DOHH2 (cell line): ENCODE data around the gene EPS8L2.

Experiments
- H3F3A ChIP-seq: fragments of 200-600 bp; sonication (generic), shearing (Covaris generic); 2 replicates; pipeline ENCODE4 v1.6.0; 2016; ENCODE audit warnings: antibody characterized with exemption, mild to moderate bottlenecking; ENCODE audit not compliant: control insufficient read depth, insufficient read depth
- H3K27ac ChIP-seq: fragments of 200-600 bp; sonication (generic); 2 replicates; pipeline ENCODE4 v1.5.1; 2014; ENCODE audit warnings: low read depth, mild to moderate bottlenecking, low read length, moderate library complexity
- H3K27me3 ChIP-seq: fragments of 200-600 bp; sonication (generic); 2 replicates; pipeline ENCODE4 v1.6.1; 2014; ENCODE audit warnings: mild to moderate bottlenecking, low read length, mixed read lengths; ENCODE audit not compliant: control insufficient read depth
- H3K36me3 ChIP-seq: fragments of 200-600 bp; sonication (generic); 2 replicates; pipeline ENCODE4 v1.6.1; 2014; ENCODE audit warnings: mild to moderate bottlenecking, low read length, moderate library complexity, mixed read lengths; ENCODE audit not compliant: control insufficient read depth
- H3K4me1 ChIP-seq: fragments of 200-600 bp; sonication (generic); 2 replicates; pipeline ENCODE4 v1.6.1; 2014; ENCODE audit warnings: mild to moderate bottlenecking, low read length, mixed read lengths; ENCODE audit not compliant: control insufficient read depth
- H3K4me2 ChIP-seq: fragments of 200-600 bp; sonication (generic); 2 replicates; pipeline ENCODE4 v1.6.0; 2014; ENCODE audit warnings: mild to moderate bottlenecking, low read length, moderate library complexity
- H3K4me3 ChIP-seq: fragments of 200-600 bp; sonication (generic); 2 replicates; pipeline ENCODE4 v1.5.1; 2014; ENCODE audit warnings: mild to moderate bottlenecking, low read length, mixed read lengths
- H3K79me2 ChIP-seq: fragments of 200-600 bp; sonication (generic); 2 replicates; pipeline ENCODE4 v1.6.1; 2014; ENCODE audit warnings: mild to moderate bottlenecking, low read length, mixed read lengths; ENCODE audit not compliant: control insufficient read depth
- H3K9me2 ChIP-seq: fragments of 200-600 bp; sonication (generic); replicated peaks from 2 replicates; pipeline ENCODE4 v1.6.1; 2014; ENCODE audit warnings: mild to moderate bottlenecking, low read length, mixed read lengths; ENCODE audit not compliant: control insufficient read depth
- H3K9me3 ChIP-seq: fragments of 200-600 bp; sonication (generic); 2 replicates; pipeline ENCODE4 v1.6.1; 2014; ENCODE audit warnings: antibody characterized with exemption, low read length, mixed read lengths; ENCODE audit not compliant: control insufficient read depth, insufficient read depth
- H4K20me1 ChIP-seq: fragments of 200-600 bp; sonication (generic); 2 replicates; pipeline ENCODE4 v1.6.0; 2014; ENCODE audit warnings: low read depth, mild to moderate bottlenecking, antibody characterized with exemption, low read length, moderate library complexity; ENCODE audit not compliant: control insufficient read depth, insufficient read depth
- CTCF ChIP-seq: fragments of 200-600 bp; sonication (generic); IDR thresholded peaks from one replicate; pipeline ENCODE4 v1.5.1; 2014; ENCODE audit warnings: antibody characterized with exemption, mild to moderate bottlenecking, low read depth, low read length; ENCODE audit not compliant: poor library complexity, severe bottlenecking
- EZH2phosphoT487 ChIP-seq: fragments of 200-600 bp; sonication (generic); IDR thresholded peaks from 2 replicates; pipeline ENCODE4 v1.6.1; 2017; ENCODE audit warnings: borderline replicate concordance, mild to moderate bottlenecking, antibody characterized with exemption, low read length, moderate library complexity, mixed read lengths

The EPS8L2 gene

GRCh38 chr11:767238-767637 lies 61.2 kb downstream of the EPS8L2 start:
- no peaks in the 10 kb centered on the region for H3K4me1 ChIP-seq
- peaks cover 74% of the 10 kb centered on the region for H3K36me3 ChIP-seq
- no peaks in the 10 kb centered on the region; the same call in 1 of the 2 replicates for H3K79me2 ChIP-seq
- H4K20me1 ChIP-seq: peaks cover 7% of the 10 kb centered on the region; the same call in 1 of the 2 replicates
- TF ChIP-seq EZH2phosphoT487 (no peak), CTCF (no peak)
- no peaks in the 10 kb centered on the region for H3K9me2 ChIP-seq
- no peak overlapping the region for H3K27ac ChIP-seq
- H3K4me3 ChIP-seq: no peak overlapping the region
- peaks cover 9% of the 10 kb centered on the region for H3F3A ChIP-seq
- H3K4me2 ChIP-seq: no peak overlapping the region
- H3K27me3 ChIP-seq: no peaks in the 10 kb centered on the region
- H3K9me3 ChIP-seq: no peaks in the 10 kb centered on the region

- Histone ChIP-seq H3K36me3 (peaks cover 76% of the 10 kb centered on the region), H3K27me3 (no peaks in the 10 kb centered on the region), H3K79me2 (peaks cover 28% of the 10 kb centered on the region), H3K9me2 (no peaks in the 10 kb centered on the region), H4K20me1 (peaks cover 3% of the 10 kb centered on the region; the same call in 1 of the 2 replicates), H3K27ac (no peak overlapping the region), H3K9me3 (no peaks in the 10 kb centered on the region), H3K4me2 (no peak overlapping the region), H3K4me3 (no peak overlapping the region), H3F3A (peaks cover 9% of the 10 kb centered on the region), H3K4me1 (no peaks in the 10 kb centered on the region; the same call in 1 of the 2 replicates)
- no peak for TF ChIP-seq EZH2phosphoT487
- TF ChIP-seq CTCF: no peak
Measured at GRCh38 chr11:769887-770641, 64.0 kb downstream of the EPS8L2 start.

- peaks cover 72% of the 10 kb centered on the region for H3K36me3 ChIP-seq
- H4K20me1 ChIP-seq: peaks cover 3% of the 10 kb centered on the region; the same call in 1 of the 2 replicates
Measured at GRCh38 chr11:770642-771616, 64.9 kb downstream of the EPS8L2 start.

More at GRCh38 chr11:770642-771616, 64.9 kb downstream of the EPS8L2 start:
- no peak for TF ChIP-seq CTCF
- TF ChIP-seq EZH2phosphoT487: no peak
- Histone ChIP-seq H3K9me2 (no peaks in the 10 kb centered on the region), H3K9me3 (no peaks in the 10 kb centered on the region), H3K27ac (no peak overlapping the region), H3K27me3 (no peaks in the 10 kb centered on the region), H3K4me2 (no peak overlapping the region), H3K4me3 (no peak overlapping the region), H3F3A (peaks cover 9% of the 10 kb centered on the region), H3K4me1 (peaks cover 6% of the 10 kb centered on the region), H3K79me2 (peaks cover 36% of the 10 kb centered on the region)
